ENCODE data around the gene FHL3.

GRCh38 chr1:38050397-38051078 is 45.2 kb upstream of the FHL3 start:
- TF ChIP-seq POLR2A (IDR thresholded peaks at IDR 0.05) = no peak
- no peak for TF ChIP-seq CTCF (IDR thresholded peaks at IDR 0.05)

Measured in esophagus squamous epithelium (tissue), 4 donors.